GM10248 (cell line): ENCODE data around the gene SSH2.

Source experiments
- CTCF ChIA-PET: fragments of 300-600 bp; sonication (Branson Sonifier 250); formaldehyde crosslinking; extraction: SDS; loops from one replicate; lab custom pipeline; 2021; ENCODE audit warnings: antibody characterized with exemption; lab: Yijun Ruan, JAX
- POLR2A ChIA-PET: fragments of 350-650 bp; sonication (Branson Sonifier 250); formaldehyde crosslinking; extraction: SDS; loops from one replicate; lab custom pipeline; 2020; ENCODE audit warnings: antibody characterized with exemption; lab: Yijun Ruan, JAX
- DNase-seq: peaks from one replicate; pipeline ENCODE4 v3.0.0; 2012; ENCODE audit errors: extremely low spot score
- CTCF ChIP-seq: IDR thresholded peaks from 2 replicates; pipeline ENCODE4 v1.5.1; 2012; ENCODE audit warnings: mild to moderate bottlenecking, low read depth; ENCODE audit errors: extremely low read depth, missing control alignments, control extremely low read depth

Gene SSH2

GRCh38 chr17:29710520-29710884 lies 219.5 kb downstream of the SSH2 start:
- DNase-seq: no peak
- no peak for TF ChIP-seq CTCF
- ChIA-PET CTCF (interaction anchor here (0.9 to 3.9 kb wide), 4 partner anchors 12 to 93 kb away, joined by 3 to 33 read pairs (median 4); no protein-coding TSS in a partner anchor), POLR2A (no interaction called here)

GRCh38 chr17:29709866-29710519 lies 220.0 kb downstream of the SSH2 start:
- TF ChIP-seq CTCF: no peak
- POLR2A ChIA-PET: no interaction called here
- CTCF ChIA-PET: no interaction called here
- DNase-seq: no peak

- POLR2A ChIA-PET: interaction anchor here (0.7 kb wide), 1 partner anchor 14 kb away, joined by 3 read pairs; no protein-coding TSS in a partner anchor
- CTCF ChIA-PET: interaction anchor here (1.3 to 5.1 kb wide), 4 partner anchors 15 to 139 kb away, joined by 3 to 18 read pairs (median 6); no protein-coding TSS in a partner anchor
- no peak for TF ChIP-seq CTCF
- no peak for DNase-seq
Measured at GRCh38 chr17:29707212-29707571, 222.8 kb downstream of the SSH2 start.

- no peak for DNase-seq
- ChIA-PET CTCF (interaction anchor here (0.8 to 5.1 kb wide), 10 partner anchors 12 to 225 kb away, joined by 3 to 18 read pairs (median 4); no protein-coding TSS in a partner anchor), POLR2A (no interaction called here)
- no peak for TF ChIP-seq CTCF
Measured at GRCh38 chr17:29706045-29706431, 224.0 kb downstream of the SSH2 start.

GRCh38 chr17:29705386-29705785 lies 224.6 kb downstream of the SSH2 start:
- ChIA-PET CTCF (interaction anchor here (1.0 to 5.1 kb wide), 9 partner anchors 10 to 226 kb away, joined by 3 to 18 read pairs (median 4); no protein-coding TSS in a partner anchor), POLR2A (no interaction called here)
- TF ChIP-seq CTCF: no peak
- no peak for DNase-seq

GRCh38 chr17:29699283-29699682 lies 230.7 kb downstream of the SSH2 start:
- POLR2A ChIA-PET: no interaction called here

More at GRCh38 chr17:29699283-29699682, 230.7 kb downstream of the SSH2 start:
- no peak for TF ChIP-seq CTCF
- no peak for DNase-seq
- CTCF ChIA-PET: interaction anchor here (1.0 to 2.8 kb wide), 15 partner anchors 11 to 232 kb away, joined by 3 to 13 read pairs (median 6); no protein-coding TSS in a partner anchor
